ENCODE data around the gene IQSEC2.

The IQSEC2 gene

DNA sequence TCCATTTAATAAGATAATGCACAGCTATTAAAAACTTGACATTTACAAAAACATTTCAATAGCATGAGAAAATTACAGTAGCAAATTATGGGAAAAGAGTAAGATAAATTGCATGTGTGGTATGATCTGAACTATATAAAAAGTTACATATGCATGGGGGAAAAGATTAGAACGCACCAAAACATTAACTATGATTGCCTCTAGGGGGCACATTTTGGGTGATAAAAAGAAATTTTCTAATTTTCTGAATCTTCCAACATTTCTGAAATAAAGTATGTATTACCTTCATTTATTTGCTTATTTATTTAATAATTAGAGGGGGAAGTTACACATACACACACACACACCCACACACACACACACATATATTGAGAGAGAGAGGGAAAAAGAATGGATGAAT is 36.8 kb downstream of the IQSEC2 start:
- no peak for DNase-seq (ENCODE audit: low read depth, low spot score)

DNA sequence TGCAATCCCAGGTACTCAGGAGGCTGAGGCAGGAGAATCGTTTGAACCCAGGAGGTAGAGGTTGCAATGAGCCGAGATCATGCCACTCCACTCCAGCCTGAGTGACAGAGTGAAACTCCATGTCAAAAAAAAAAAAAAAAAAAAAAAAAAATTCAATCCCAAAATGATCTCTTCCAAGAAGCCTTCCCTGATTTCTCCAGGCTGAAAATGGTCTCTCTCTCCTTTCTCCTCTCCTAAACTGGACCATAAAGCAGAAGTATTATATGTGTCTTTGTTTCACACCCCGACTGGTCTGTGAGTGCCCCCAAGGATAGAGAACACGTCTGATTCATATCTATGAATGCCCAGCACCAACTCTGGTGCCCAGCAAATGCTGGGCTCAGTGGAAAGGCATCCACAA is 39.1 kb downstream of the IQSEC2 start:
- no peak for DNase-seq (ENCODE audit: low read depth, low spot score)

DNA sequence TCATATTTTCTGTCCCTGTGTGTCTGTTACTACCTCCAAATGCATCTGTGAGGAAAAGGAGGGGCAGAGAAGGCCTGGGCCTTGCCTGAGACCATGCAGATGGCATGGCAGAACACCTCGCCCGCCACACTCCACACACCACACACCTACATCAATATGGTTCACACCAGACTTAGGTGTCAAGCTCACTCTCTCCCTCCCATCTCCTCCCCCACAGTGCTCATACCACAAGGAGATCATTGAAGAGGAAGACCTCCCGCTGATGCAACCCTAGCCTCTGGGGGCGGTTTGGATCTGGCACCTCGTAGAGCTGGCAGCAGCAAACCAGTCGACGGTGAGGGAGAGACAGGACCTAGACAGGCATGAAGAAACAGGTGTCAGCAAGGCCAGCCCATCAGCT is 39.8 kb downstream of the IQSEC2 start:
- no peak for DNase-seq (ENCODE audit: low read depth, low spot score)

DNA sequence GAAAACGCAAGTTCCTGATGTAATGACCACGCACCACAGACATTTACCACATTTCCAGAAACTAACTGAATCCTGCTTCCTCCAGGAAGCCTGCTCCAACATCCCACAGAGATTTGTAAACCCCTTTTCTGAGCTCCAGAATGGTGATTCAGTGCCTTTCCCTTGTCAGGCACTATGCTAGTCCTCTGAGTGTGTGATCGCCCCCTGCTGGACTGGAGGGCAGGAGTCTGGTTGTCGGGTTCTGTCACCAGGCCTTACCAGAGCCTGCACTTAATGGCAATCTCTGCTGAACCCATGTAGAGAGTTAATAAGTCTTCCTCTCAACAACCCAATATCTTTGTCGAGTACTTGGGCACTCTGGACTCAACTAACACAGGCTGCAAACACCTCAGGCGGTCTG is 41.9 kb downstream of the IQSEC2 start:
- DNase-seq (ENCODE audit: low read depth, low spot score) = no peak

DNA sequence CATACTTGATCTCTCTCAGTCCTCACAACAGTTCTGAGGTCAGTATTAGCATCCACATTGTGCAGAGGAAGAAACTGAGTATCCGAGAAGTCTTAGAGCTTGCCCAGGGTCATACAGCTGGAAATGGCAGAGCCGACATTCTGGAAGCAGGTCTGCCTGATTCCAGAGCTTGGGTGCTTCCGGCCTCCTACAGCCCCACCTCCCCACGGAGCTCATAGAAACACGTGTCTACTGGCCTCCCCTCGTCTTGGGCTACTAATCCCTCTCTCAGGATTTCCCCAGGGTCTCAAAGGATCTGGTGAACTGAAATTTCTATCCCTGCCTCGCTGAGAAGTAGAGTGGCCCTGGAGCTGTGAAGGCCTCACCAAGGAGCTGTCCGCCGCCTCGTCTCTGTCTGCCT is 44.3 kb downstream of the IQSEC2 start:
- DNase-seq (ENCODE audit: low read depth, low spot score) = no peak

DNA sequence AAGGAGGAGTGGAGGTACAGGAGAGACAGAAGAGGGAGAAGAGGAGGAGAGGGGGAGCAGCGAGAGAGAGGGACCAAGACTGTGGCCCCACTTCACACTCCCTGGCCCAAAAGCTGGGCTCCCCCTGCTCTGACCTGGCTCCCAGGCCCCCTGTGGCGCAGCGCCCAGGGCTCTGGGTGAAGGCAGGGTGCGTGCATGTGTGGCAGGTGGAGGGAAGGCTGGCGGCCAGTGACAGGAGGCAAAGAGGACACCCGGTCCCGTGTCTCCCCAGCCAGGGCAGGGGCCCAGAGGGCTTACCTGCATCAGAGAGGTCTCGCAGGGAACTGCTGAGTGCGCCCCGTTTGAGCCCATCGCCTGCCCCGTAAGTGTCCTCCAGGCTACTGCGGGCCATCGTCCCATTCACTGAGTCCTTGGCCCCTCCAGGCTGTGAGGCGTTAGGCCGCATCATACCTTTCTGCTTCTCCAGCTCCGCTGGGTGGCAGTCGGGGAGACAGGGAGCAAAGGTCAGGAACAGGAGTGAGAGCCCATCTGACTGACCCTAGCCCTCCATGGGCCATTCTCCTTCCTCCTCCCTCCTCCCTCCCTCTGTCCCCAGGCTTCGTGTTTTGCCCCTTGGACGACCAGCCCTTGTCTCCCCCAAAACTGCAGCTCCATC is 45.2 kb downstream of the IQSEC2 start:
- DNase-seq (ENCODE audit: low read depth, low spot score) = no peak

DNA sequence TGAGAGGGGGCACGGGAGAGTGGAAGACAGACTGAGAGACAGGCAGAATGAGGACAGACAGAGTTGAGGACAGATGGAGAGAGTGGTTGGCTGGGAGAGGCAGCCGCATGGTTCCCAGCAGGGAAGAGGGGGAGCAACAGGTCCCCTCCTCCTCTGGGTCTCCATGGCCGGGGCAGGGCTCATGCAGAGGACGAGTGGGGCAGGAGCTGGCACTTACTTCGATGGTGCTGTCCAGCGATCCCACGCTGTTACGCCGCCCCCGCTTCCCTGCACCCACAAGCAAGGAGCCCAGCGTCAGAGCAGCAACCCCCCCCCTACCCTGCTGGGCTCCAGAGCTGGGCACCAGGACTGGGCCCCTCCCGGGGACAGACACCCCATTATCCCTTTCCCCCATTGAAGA is 45.8 kb downstream of the IQSEC2 start:
- no peak for DNase-seq (ENCODE audit: low read depth, low spot score)

DNA sequence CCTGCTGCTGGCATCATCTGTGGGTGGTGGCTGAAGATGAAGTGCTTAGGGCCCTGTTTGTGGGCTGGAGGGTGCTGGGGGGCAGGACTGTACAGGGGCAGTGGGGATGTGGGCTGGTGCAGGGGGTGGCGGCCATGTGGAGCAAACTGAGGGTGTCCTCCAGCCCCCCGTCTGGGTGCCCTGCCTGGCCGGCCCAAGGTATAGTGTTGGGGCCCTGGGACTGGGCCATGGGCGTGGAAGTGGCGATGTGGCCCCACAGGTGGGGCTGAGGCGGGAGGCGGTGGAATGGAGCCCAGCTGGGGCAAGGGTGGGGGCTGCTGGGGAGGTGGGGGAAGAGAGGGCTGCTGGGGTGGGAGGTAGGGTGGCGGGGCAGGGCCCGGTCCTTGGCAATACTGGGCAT is 46.9 kb downstream of the IQSEC2 start:
- DNase-seq (ENCODE audit: low read depth, low spot score) = no peak

DNA sequence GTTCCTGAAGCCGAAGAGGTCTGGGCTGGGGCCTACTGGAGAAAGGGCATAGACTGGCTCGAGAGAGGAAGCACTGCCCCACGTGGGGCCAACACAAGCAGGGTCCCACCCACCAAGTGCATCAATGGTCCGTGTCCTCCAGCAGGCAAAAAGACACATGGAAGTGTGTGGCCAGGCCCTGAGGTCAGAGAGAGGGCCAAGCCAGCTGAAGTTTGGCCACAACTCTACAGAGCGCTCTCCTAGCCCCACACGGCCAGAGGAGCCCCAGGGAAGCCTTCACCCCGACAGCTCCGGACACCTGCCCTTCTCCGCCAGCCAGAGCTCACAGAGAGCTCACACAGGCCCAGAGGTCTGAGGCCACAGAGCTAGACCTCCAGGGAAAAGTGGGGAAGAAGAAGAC is 47.8 kb downstream of the IQSEC2 start:
- no peak for DNase-seq (ENCODE audit: low read depth, low spot score)

DNA sequence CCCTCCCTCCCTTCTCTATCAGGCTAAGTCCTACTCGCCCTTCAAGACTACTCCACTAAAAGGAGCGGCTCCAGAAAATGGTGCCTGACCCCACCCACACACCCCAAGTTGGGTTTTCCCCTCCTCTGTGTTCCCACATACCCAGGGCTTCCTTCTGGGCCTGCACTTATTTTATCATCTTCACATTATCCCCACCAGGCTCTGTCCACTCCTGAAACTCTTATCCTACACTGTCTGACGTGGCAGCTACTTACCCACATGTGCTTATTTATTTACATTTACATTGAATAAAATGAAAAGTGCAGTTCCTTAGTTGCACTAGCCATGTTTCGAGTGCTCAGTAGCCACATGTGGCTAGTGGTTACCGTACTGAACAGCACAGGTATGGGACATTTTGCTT is 51.3 kb downstream of the IQSEC2 start:
- DNase-seq (ENCODE audit: low read depth, low spot score) = no peak

DNA sequence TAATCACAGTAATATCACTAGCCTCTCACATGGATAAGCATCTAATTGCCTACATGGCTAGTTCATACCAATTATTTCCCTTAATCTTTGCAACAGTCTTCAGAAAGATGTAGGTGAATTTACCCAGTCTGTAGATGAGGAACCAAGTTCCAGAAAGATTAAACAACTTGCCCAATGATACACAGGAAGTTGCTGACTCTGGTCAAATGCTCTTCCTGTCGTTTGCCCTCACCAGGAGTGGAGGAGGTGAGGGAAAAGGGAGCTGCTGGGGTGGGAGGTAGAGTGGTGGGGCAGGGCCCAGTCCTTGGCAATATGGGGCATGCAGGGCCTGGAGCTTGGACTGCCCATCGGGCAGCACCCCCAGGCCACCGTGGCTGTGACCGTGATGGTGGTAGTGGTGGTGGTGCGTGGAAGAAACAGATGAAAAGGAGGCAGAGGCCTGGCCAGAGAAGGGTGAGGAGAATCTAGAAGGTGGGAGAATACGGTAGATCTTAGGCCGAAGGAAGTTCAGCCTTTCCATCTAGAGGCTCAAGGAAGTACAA is 54.1 kb downstream of the IQSEC2 start:
- DNase-seq (ENCODE audit: low read depth, low spot score) = no peak

DNA sequence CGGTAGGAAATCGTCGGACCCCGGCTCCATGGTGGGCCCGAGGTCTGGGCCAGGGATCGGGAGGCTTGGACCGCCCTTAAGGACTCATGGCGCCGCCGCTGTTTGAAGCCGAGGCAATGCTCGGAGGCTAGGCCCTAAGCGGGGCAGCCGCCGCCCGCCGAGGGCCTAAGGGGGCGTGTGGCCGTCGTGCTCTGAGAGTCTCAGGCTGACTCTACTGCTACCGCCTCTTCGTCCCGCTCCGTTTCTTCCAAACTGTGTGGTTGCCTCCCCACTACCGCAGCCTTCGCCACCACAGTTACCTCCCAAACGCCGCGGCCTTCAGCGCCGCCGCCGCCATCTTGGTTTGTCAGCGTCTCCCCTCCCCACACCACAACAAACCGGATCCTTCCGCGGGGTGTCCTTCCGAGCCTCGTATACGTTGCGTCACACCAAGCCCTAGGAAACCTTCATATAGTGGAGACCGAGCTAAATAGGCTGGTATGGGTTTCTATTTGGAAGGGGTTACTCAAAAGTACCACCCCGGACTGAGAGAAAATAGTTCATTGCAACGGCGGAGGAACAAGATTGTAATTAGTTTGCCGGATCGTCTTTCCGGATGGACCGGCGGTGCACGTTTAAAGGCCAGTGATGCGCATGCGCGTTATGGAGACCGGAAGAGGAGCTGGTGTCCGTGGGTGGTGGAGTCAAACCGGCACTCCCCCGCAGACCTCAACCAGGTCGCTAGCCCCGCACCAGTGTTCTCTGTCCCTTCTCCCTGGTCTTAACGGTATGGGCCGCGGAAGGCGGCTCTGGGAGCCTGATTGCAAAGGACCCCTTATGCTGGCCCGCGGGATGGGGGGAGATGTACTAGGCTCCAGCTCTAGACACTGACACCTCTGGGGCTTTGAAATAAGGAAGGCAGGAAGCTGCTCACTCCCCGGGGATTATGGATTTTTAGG is 56.3 kb downstream of the IQSEC2 start, which contains the start of gene KDM5C:
Gene KDM5C (minus strand): TSS at position 348 of the 938 bp plus-strand sequence. CDS start 318 bp downstream, at position 30.
- DNase-seq (ENCODE audit: low read depth, low spot score) = peak; percentile 93

DNA sequence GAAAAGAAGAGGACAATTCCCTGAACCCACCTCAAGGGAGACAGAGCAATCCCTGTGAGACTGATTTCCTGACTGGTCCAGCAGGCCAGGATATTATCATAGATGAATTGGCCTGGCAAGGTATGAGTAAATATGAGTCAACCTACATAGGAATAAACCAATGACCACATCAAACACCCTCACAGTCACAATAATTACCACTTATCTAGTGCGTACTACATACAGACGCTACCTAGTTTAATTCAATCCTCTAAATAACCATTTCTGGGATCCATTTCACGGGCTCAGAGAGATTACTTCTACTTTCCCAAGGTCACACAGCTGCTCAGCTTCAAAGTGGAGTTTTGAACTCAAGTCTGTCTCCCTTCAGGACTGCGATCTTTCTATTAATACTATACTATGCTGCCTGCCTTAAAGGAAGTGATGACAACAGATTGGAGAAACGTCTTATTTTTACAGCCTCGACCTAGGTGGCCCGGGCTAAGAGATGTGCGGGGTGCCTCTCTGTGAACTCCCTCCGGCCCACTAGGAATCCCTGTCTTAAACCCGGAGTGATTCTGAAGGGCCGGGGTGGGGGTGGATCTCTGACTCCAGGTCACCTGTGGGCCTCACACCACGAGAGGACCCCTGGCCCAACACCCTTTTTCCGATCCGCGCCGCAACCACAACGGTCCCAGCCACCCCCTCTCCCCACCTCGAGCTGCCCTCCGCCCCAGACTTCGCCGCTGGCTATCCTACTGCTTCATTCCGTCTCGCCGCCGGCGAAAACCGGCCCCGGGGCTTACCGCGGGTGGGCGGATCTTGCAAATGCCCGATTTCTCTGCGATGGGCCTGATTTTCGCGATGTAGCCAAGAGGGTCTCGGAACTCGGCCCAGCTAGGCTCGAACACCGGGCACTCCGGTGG is 57.2 kb downstream of the IQSEC2 start:
- DNase-seq (ENCODE audit: low read depth, low spot score) = no peak

DNA sequence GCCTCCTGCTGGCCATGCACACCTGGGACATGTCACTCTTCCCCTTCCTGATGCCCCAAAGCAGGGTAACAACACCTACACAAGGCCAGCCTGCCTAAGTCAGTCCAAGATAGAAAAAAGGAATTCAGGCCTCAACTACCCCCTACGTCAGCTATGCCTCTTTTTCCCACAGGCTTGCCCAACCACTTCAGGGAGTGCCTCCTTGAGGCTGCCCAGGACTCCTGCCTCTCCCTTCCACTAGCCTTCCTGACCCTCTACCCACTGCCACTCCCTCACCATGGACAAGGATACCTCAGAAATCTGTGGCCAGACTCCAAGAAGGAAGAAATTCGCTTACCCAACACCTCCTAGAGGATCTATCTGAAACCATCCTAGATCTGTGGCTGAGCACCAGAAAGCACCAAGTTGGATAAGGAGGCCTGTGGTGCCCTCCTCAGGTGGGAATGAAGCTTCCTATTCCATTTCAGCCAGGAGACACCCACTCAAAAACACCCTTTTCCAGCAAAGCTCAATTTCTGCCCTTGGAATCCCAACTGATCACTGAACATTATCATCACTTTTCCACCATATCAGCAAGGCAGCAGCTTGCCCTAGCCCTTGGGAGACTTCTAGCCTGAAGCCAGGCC is 58.2 kb downstream of the IQSEC2 start:
- DNase-seq (ENCODE audit: low read depth, low spot score) = no peak
